HG03457 (cell line): ENCODE measurements around the gene ZNF132.

Experiments
- ATAC-seq: cut with Tn5 transposase; IDR thresholded peaks from one replicate; pipeline ENCODE4 v1.9.1; 2021; ENCODE audit warnings: moderate number of reproducible peaks; ENCODE audit not compliant: unreplicated experiment

The ZNF132 gene

DNA sequence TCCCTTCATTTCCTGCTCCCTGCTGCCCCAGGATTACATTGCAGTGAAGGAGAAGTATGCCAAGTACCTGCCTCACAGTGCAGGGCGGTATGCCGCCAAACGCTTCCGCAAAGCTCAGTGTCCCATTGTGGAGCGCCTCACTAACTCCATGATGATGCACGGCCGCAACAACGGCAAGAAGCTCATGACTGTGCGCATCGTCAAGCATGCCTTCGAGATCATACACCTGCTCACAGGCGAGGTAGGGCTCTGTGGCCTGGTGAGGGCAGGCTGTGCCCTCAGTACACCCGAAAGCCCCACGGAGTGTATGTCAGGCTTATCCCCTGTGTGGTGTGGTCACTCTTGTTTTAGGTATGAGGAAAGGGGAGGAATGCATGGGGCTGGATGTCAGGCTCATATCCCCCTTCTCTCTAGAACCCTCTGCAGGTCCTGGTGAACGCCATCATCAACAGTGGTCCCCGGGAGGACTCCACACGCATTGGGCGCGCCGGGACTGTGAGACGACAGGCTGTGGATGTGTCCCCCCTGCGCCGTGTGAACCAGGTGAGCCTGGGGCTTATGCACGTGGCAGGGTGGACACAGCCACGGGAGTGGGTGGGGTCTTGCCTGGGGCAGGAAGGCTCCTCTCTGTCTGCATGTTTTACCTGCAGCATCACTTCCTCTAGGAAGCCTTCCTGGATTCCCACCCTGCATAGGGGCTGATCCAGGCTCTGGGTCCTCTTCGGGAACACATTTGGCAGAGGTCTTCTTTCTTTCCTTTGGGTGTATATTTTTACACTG lies 46.8 kb downstream of the ZNF132 start:
- ATAC-seq = no peak

GRCh38 chr19:58388175-58388526 lies 51.8 kb downstream of the ZNF132 start:
- no peak for ATAC-seq

DNA sequence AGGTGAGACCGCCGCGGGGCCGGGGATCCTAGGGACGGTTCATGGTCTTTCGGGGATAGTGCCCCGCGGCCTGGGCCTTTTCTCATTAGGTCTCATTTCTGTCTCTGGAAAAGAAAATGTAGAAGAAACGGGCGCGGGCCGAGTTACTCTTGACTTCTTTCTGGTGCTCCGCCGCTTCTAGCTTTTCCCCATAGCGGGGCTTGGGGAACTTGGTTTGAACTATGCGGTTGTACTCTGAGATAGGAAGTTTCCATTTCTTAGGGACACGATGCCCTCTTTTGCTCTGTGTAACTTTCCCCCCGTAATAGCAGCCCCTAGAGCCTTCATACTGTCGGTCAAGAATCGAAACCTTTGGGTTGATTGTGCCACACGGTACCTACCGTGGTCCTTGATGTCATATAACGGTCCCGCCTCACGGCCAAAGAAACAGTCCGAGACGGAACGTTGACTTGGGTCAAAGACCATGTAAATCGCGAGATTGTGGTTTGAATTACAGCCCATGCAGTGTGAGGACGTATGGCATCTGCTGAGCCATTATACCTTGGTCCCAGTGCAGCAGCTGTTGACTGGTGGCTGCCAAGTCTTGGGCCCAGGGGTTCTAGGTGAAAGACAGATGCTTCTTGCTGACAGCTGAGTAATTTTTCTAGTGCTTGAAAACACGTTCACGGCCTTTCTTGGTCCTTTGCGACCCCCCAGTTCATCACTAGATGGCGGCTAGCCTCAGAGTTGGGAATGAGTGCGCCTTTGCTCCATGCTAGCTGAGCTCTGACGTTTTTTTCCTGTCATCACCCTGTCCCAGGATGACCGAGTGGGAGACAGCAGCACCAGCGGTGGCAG lies 52.4 kb downstream of the ZNF132 start:
- peak; percentile 5 for ATAC-seq

- ATAC-seq = peak; percentile 76
Measured at GRCh38 chr19:58386576-58387337, 53.2 kb downstream of the ZNF132 start, which contains the start of gene RPS5. Gene RPS5 (plus strand): TSS chr19:58387269. CDS start chr19:58388138, 869 bp downstream.

GRCh38 chr19:58385891-58386575 lies 53.9 kb downstream of the ZNF132 start:
- ATAC-seq = no peak

DNA sequence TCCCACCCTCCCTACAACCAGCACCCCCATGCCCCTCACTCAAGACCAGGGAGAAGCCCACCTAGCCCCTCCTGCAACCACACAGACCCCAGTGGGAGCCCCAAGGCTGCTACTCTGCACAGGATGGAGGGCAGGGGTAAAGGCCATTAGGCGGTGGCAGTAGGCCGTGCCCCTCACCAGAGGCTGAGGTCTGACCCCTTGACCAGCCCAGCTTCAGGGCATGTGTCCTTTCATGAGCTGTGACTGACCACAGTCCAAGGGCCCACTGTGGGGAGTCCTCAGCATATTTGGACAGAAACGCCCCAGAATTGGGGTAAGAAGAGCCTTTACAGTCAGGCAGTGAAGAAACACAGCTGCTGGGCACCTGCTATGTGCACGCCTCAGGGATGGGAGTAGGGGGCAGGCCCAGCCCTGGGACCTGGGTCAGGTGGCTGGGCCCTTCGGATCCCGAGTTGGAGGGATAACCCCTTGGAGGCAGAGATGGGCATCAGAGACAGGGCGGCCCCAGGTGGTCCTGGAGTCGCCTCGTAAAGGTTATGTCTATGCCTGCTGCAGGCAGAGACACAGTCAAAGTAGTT lies 54.6 kb downstream of the ZNF132 start:
- ATAC-seq = no peak

DNA sequence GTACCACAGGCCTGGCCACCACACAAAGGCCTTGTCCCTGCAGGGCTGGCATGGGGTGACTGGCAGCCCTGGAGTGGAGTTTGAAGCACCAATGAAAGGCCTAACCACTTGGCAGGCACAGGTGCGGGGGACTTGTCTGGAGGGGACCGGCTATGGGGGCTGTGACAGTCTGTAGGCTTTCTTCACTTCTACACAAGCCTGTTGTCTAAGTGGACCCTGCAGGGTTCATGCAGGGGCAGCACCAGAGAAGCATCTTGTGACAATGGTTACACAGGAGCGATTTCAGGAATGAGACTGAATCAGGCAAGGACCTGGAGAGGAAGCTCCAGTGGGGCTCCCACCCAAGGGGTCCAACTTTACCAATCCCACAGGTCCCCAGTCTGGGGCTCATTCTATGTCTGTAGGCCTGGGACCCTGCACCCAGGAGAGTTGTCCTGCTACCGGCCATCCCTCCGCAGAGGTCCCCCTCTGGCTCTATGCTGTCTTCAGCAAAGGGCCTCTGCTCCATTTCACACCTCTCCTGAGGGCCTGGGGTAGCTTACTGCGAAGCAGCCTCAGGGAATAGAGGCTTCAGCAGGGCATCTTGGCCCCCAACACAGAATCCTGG lies 56.9 kb downstream of the ZNF132 start:
- ATAC-seq = no peak
